Measurements from ENCODE around the gene COL11A2. TPM values are rescaled to one million over a fixed set of nuclear protein-coding genes. Genes with fewer than 3 reads are reported as not detected.

Gene COL11A2
- total RNA-seq, 1 experiment from 2014 or later = 2.3 TPM

DNA sequence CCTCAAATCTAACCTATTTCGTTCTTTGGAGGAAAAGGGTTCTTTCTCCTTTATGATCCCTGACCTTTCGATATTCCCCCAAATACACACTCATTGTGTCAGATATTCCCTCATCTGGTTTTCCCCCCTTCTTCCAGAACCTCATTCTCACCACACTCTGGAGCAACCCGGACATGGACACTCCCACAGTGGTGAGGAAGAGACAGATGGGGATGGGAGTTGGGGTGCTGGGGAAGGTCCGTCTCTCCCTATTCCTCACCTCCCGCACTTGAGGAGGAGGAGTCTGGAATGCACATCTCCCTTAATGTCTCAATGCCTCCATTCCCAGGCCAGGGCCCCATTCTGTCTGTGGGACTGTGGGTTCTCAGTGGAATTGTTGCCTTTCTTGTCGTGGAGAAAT lies 9.7 kb upstream of the COL11A2 start:
- Histone ChIP-seq H3K4ac (ENCODE audit: low read depth, low read length) (no peak overlapping the region), H3K18ac (ENCODE audit: insufficient read length, low read depth, low read length) (no peak overlapping the region), H4K20me1 (ENCODE audit: control insufficient read depth, insufficient read depth, insufficient read length) (no peaks in the 10 kb centered on the region), H2BK120ac (ENCODE audit: low read depth, low read length, poor library complexity, severe bottlenecking) (no peak overlapping the region), H3K4me2 (ENCODE audit: insufficient read depth, insufficient read length, low read length) (peak overlapping the region; percentile 86), H3K27ac (ENCODE audit: insufficient read length, low read depth, low read length) (no peak overlapping the region), H4K91ac (ENCODE audit: insufficient read length, low read depth, low read length) (no peak overlapping the region), H3K27me3 (ENCODE audit: insufficient read depth, low read length) (peaks cover 17% of the 10 kb centered on the region; the same call in 1 of the 2 replicates), H2AFZ (ENCODE audit: low read length) (no peak overlapping the region), H3T11ph (ENCODE audit: low read length) (no peak overlapping the region), H2BK5ac (ENCODE audit: insufficient read length, low read length) (no peak overlapping the region), H3K23ac (ENCODE audit: insufficient read length, low read depth, low read length) (no peak overlapping the region), H2BK20ac (ENCODE audit: low read depth, low read length, poor library complexity, severe bottlenecking) (no peak overlapping the region), H3K9me3 (ENCODE audit: control insufficient read depth, low read depth, low read length) (no peaks in the 10 kb centered on the region), H3K4me1 (ENCODE audit: insufficient read depth, low read length) (peaks cover 15% of the 10 kb centered on the region; the same call in 1 of the 2 replicates), H3K14ac (ENCODE audit: insufficient read depth, low read length) (no peak overlapping the region), H3K56ac (ENCODE audit: insufficient read length, low read depth, low read length) (no peak overlapping the region), H3K79me1 (ENCODE audit: insufficient read depth, low read depth, low read length, poor library complexity, severe bottlenecking) (no peaks in the 10 kb centered on the region), H3K9ac (ENCODE audit: extremely low read depth, insufficient read length, low read length) (no peak overlapping the region), H3K79me2 (ENCODE audit: insufficient read depth, low read length) (peaks cover 4% of the 10 kb centered on the region; the same call in 1 of the 2 replicates), H2BK15ac (ENCODE audit: low read depth, low read length) (no peak overlapping the region), H4K8ac (replicated peaks; ENCODE audit: insufficient read length, low read depth, low read length) (no peak overlapping the region), H4K5ac (ENCODE audit: insufficient read length, low read depth, low read length) (no peak overlapping the region), H2AK5ac (ENCODE audit: insufficient read length, low read length) (no peak overlapping the region), H3K23me2 (ENCODE audit: insufficient read length, low read depth, low read length, poor library complexity, severe bottlenecking) (peaks cover 18% of the 10 kb centered on the region), H2BK12ac (ENCODE audit: insufficient read length, low read depth, low read length) (no peak overlapping the region)
- no CpG with 5 or more reads among the region's 6 CpGs for WGBS (ENCODE audit: extremely low coverage, insufficient read length, low lambda C conversion rate)
- H3K27ac Mint-ChIP-seq = no peak overlapping the region
- peaks cover 25 to 38% (median 28%) of the 10 kb centered on the region in 3 experiments for H3K36me3 Mint-ChIP-seq (ENCODE audit: insufficient read depth in 1 of 3, low read depth in 3 of 3)
- H3K9me3 Mint-ChIP-seq = no peaks in the 10 kb centered on the region; a peak in 1 of 5 replicates
- TF ChIP-seq, protein P1, sequence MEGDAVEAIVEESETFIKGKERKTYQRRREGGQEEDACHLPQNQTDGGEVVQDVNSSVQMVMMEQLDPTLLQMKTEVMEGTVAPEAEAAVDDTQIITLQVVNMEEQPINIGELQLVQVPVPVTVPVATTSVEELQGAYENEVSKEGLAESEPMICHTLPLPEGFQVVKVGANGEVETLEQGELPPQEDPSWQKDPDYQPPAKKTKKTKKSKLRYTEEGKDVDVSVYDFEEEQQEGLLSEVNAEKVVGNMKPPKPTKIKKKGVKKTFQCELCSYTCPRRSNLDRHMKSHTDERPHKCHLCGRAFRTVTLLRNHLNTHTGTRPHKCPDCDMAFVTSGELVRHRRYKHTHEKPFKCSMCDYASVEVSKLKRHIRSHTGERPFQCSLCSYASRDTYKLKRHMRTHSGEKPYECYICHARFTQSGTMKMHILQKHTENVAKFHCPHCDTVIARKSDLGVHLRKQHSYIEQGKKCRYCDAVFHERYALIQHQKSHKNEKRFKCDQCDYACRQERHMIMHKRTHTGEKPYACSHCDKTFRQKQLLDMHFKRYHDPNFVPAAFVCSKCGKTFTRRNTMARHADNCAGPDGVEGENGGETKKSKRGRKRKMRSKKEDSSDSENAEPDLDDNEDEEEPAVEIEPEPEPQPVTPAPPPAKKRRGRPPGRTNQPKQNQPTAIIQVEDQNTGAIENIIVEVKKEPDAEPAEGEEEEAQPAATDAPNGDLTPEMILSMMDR (conservative IDR thresholded peaks at IDR 0.05) = no peak
- H3K27me3 Mint-ChIP-seq (ENCODE audit: low read depth) = peaks cover 21% of the 10 kb centered on the region
- H3K4me3 Mint-ChIP-seq = peak overlapping the region; percentile 96 to 99
- peaks cover 51 to 63% of the 10 kb centered on the region in 2 experiments for H3K4me1 Mint-ChIP-seq
- no peak for DNase-seq
